Naive B cell (primary cell): Measurements from ENCODE around the gene STRBP. TPM values are rescaled to one million over a fixed set of nuclear protein-coding genes. Genes with fewer than 3 reads are reported as not detected.
"Not testable (repeated sequence)": the region's sequence is repeated elsewhere in the genome, so short reads cannot be mapped to it uniquely, and the experiment has no call there.

Experiments used
- ATAC-seq, 2 donors: fragments of 150-1000 bp; cut with Tn5 transposase; 2 replicates each; pipeline ENCODE4 v1.10.0; 2021; ENCODE audit warnings: low read depth in 2 of 2, mild to moderate bottlenecking in 2 of 2, moderate library complexity in 2 of 2
- DNase-seq: peaks from one replicate; pipeline ENCODE4 v3.0.0; 2022
- H3K27ac Mint-ChIP-seq, 6 donors: one replicate each; pipeline ENCODE4 v1.8.0; 2020 to 2022; ENCODE audit warnings: mild to moderate bottlenecking in 6 of 6, mixed read lengths in 6 of 6, moderate library complexity in 5 of 6, inconsistent platforms in 2 of 6
- H3K27me3 Mint-ChIP-seq, 3 donors: one replicate each; pipeline ENCODE4 v1.8.0; 2021 to 2022; ENCODE audit warnings: mixed read lengths in 3 of 3, mild to moderate bottlenecking in 1 of 3
- H3K36me3 Mint-ChIP-seq, 2 donors: one replicate each; pipeline ENCODE4 v1.8.0; 2020 to 2022; ENCODE audit warnings: mixed read lengths in 2 of 2, inconsistent platforms in 1 of 2, mild to moderate bottlenecking in 1 of 2
- H3K4me1 Mint-ChIP-seq, 3 donors: one replicate each; pipeline ENCODE4 v1.8.0; 2020 to 2022; ENCODE audit warnings: mixed read lengths in 3 of 3, inconsistent platforms in 1 of 3, mild to moderate bottlenecking in 1 of 3, moderate library complexity in 1 of 3
- H3K4me3 Mint-ChIP-seq, 8 donors: one replicate each; pipeline ENCODE4 v1.8.0; 2020 to 2022; ENCODE audit warnings: mild to moderate bottlenecking in 8 of 8, mixed read lengths in 8 of 8, moderate library complexity in 8 of 8, inconsistent platforms in 2 of 8
- H3K9me3 Mint-ChIP-seq, 7 donors: one replicate each; pipeline ENCODE4 v1.8.0; 2020 to 2022; ENCODE audit warnings: mixed read lengths in 7 of 7, mild to moderate bottlenecking in 5 of 7, inconsistent platforms in 2 of 7, moderate library complexity in 1 of 7
- polyA plus RNA-seq, 6 donors: library from polyadenylated mRNA; unstranded; fragments of 300-500 nt; fragmentation: Illumina TruSeq; gene quantifications; one replicate each; pipeline ENCODE4 v1.2.3, GENCODE V29; 2021; ENCODE audit warnings: low read depth in 6 of 6

Gene STRBP
- polyA plus RNA-seq = 100 to 1,000 TPM; 126 to 197 (median 155) TPM

- ATAC-seq (peak; percentile 85 to 89), DNase-seq (peak; percentile 98)
- no peaks in the 10 kb centered on the region for H3K36me3 Mint-ChIP-seq
- peaks cover 41 to 50% (median 49%) of the 10 kb centered on the region in 3 donors for H3K4me1 Mint-ChIP-seq
- H3K4me3 Mint-ChIP-seq = peak within 1 kb of the TSS; percentile 88 to 98 (median 95)
- H3K9me3 Mint-ChIP-seq = no peaks in the 10 kb centered on the region
- H3K27ac Mint-ChIP-seq = peak within 1 kb of the TSS; percentile 86 to 97 (median 94)
- H3K27me3 Mint-ChIP-seq = no peaks in the 10 kb centered on the region
Measured at GRCh38 chr9:123268465-123269259, at the start of gene STRBP. Gene STRBP (minus strand): TSS chr9:123268586. CDS start chr9:123184134, 84,452 bp downstream.

- ATAC-seq (peak; percentile 57 to 69), DNase-seq (no peak)
- no peaks in the 10 kb centered on the region for H3K27me3 Mint-ChIP-seq
- H3K36me3 Mint-ChIP-seq = no peaks in the 10 kb centered on the region
- peak overlapping the region in 7 of 8 donors; percentile 19 to 77 (median 39) for H3K4me3 Mint-ChIP-seq
- peak overlapping the region in 4 of 6 donors; percentile 4 to 78 (median 34) for H3K27ac Mint-ChIP-seq
- peaks cover 41 to 78% (median 68%) of the 10 kb centered on the region in 3 donors for H3K4me1 Mint-ChIP-seq
- H3K9me3 Mint-ChIP-seq = no peaks in the 10 kb centered on the region
Measured at GRCh38 chr9:123316053-123316718, 47.8 kb upstream of the STRBP start.

- Mint-ChIP-seq H3K27ac (peak overlapping the region in 3 of 6 donors; percentile 3 to 78 (median 4)), H3K36me3 (no peaks in the 10 kb centered on the region), H3K4me1 (peaks cover 43 to 72% (median 68%) of the 10 kb centered on the region in 3 donors), H3K27me3 (no peaks in the 10 kb centered on the region), H3K9me3 (no peaks in the 10 kb centered on the region), H3K4me3 (peak overlapping the region in 5 of 8 donors; percentile 19 to 74 (median 39))
- no peak for DNase-seq
- no peak for ATAC-seq
Measured at GRCh38 chr9:123315635-123316034, 47.2 kb upstream of the STRBP start.

GRCh38 chr9:123314617-123315016 lies 46.2 kb upstream of the STRBP start:
- Mint-ChIP-seq H3K27me3 (no peaks in the 10 kb centered on the region), H3K27ac (peak overlapping the region in 2 of 6 donors; percentile 3 to 52), H3K4me3 (no peak overlapping the region), H3K4me1 (peaks cover 43 to 62% (median 59%) of the 10 kb centered on the region in 3 donors), H3K9me3 (no peaks in the 10 kb centered on the region), H3K36me3 (no peaks in the 10 kb centered on the region)
- ATAC-seq (no peak), DNase-seq (no peak)

GRCh38 chr9:123312306-123312877 lies 44.0 kb upstream of the STRBP start:
- H3K9me3 Mint-ChIP-seq = no peaks in the 10 kb centered on the region
- peak overlapping the region in 3 of 6 donors; percentile 2 to 88 (median 87) for H3K27ac Mint-ChIP-seq
- H3K27me3 Mint-ChIP-seq = no peaks in the 10 kb centered on the region
- no peak overlapping the region for H3K4me3 Mint-ChIP-seq
- DNase-seq = no peak
- no peaks in the 10 kb centered on the region for H3K36me3 Mint-ChIP-seq
- ATAC-seq = no peak
- H3K4me1 Mint-ChIP-seq = peaks cover 29 to 50% (median 45%) of the 10 kb centered on the region in 3 donors

- no peaks in the 10 kb centered on the region for H3K27me3 Mint-ChIP-seq
- no peaks in the 10 kb centered on the region for H3K9me3 Mint-ChIP-seq
- H3K36me3 Mint-ChIP-seq = no peaks in the 10 kb centered on the region
- H3K4me1 Mint-ChIP-seq = peaks cover 28 to 46% (median 38%) of the 10 kb centered on the region in 3 donors
- H3K27ac Mint-ChIP-seq = peak overlapping the region in 1 of 6 donors; percentile 54
- no peak overlapping the region for H3K4me3 Mint-ChIP-seq
- DNase-seq (no peak), ATAC-seq (no peak)
Measured at GRCh38 chr9:123311250-123311752, 42.9 kb upstream of the STRBP start.

GRCh38 chr9:123310551-123311249 lies 42.3 kb upstream of the STRBP start:
- no peaks in the 10 kb centered on the region for H3K27me3 Mint-ChIP-seq
- H3K4me3 Mint-ChIP-seq = no peak overlapping the region

GRCh38 chr9:123309611-123310010 lies 41.2 kb upstream of the STRBP start:
- DNase-seq (no peak), ATAC-seq (no peak)
- Mint-ChIP-seq H3K4me3 (no peak overlapping the region), H3K27me3 (no peaks in the 10 kb centered on the region), H3K9me3 (no peaks in the 10 kb centered on the region), H3K36me3 (no peaks in the 10 kb centered on the region), H3K27ac (no peak overlapping the region), H3K4me1 (peaks cover 30 to 45% (median 44%) of the 10 kb centered on the region in 3 donors)

More at GRCh38 chr9:123310551-123311249, 42.3 kb upstream of the STRBP start:
- DNase-seq (no peak), ATAC-seq (no peak)
- H3K36me3 Mint-ChIP-seq = no peaks in the 10 kb centered on the region
- no peaks in the 10 kb centered on the region for H3K9me3 Mint-ChIP-seq
- H3K27ac Mint-ChIP-seq = peak overlapping the region in 2 of 6 donors; percentile 54 to 70
- peaks cover 22 to 40% (median 38%) of the 10 kb centered on the region in 3 donors for H3K4me1 Mint-ChIP-seq

GRCh38 chr9:123305879-123306278 lies 37.5 kb upstream of the STRBP start:
- H3K27me3 Mint-ChIP-seq = no peaks in the 10 kb centered on the region
- H3K36me3 Mint-ChIP-seq = no peaks in the 10 kb centered on the region
- peak overlapping the region in 1 of 8 donors; percentile 40 for H3K4me3 Mint-ChIP-seq
- H3K27ac Mint-ChIP-seq = peak overlapping the region in 2 of 6 donors; percentile 66 to 89
- H3K4me1 Mint-ChIP-seq = peaks cover 25 to 32% (median 29%) of the 10 kb centered on the region in 3 donors
- no peak for DNase-seq
- no peaks in the 10 kb centered on the region for H3K9me3 Mint-ChIP-seq
- ATAC-seq = no peak

GRCh38 chr9:123304340-123304691 lies 35.9 kb upstream of the STRBP start:
- H3K27me3 Mint-ChIP-seq = no peaks in the 10 kb centered on the region
- H3K4me1 Mint-ChIP-seq = peaks cover 32 to 33% (median 32%) of the 10 kb centered on the region in 3 donors

GRCh38 chr9:123302348-123303214 lies 34.2 kb upstream of the STRBP start:
- Mint-ChIP-seq H3K27me3 (no peaks in the 10 kb centered on the region), H3K9me3 (no peaks in the 10 kb centered on the region), H3K27ac (peak overlapping the region in 3 of 6 donors; percentile 2 to 69 (median 11)), H3K36me3 (no peaks in the 10 kb centered on the region), H3K4me1 (peaks cover 29 to 32% (median 32%) of the 10 kb centered on the region in 3 donors), H3K4me3 (peak overlapping the region in 1 of 8 donors; percentile 79)
- ATAC-seq (no peak), DNase-seq (no peak)

More at GRCh38 chr9:123304340-123304691, 35.9 kb upstream of the STRBP start:
- ATAC-seq = no peak
- no peak for DNase-seq
- Mint-ChIP-seq H3K27ac (peak overlapping the region; percentile 72 to 96 (median 86)), H3K36me3 (no peaks in the 10 kb centered on the region), H3K4me3 (peak overlapping the region in 5 of 8 donors; percentile 37 to 81 (median 64)), H3K9me3 (no peaks in the 10 kb centered on the region)

GRCh38 chr9:123301936-123302335 lies 33.5 kb upstream of the STRBP start:
- not testable (repeated sequence) for H3K4me3 Mint-ChIP-seq, ATAC-seq, DNase-seq, H3K9me3 Mint-ChIP-seq, H3K27me3 Mint-ChIP-seq, H3K27ac Mint-ChIP-seq, H3K36me3 Mint-ChIP-seq
- peaks cover 28 to 32% (median 32%) of the 10 kb centered on the region in 3 donors for H3K4me1 Mint-ChIP-seq
